B cell (primary cell): ENCODE measurements around the gene AGL.

Experiments
- CTCF ChIP-seq: fragments of 200-600 bp; IDR thresholded peaks from one replicate; pipeline ENCODE4 v1.8.0; 2022; ENCODE audit warnings: antibody characterized with exemption, mild to moderate bottlenecking
- EZH2 ChIP-seq: IDR thresholded peaks from 2 replicates; pipeline ENCODE4 v1.6.1; 2012; ENCODE audit warnings: borderline replicate concordance, low read depth, mild to moderate bottlenecking, moderate library complexity, low read length; ENCODE audit not compliant: insufficient read depth, poor library complexity, severe bottlenecking

- TF ChIP-seq CTCF: no peak
- no peak for TF ChIP-seq EZH2
These were observed 48.6 kb upstream of the AGL start for GRCh38 chr1:99801584-99801983.
